GM21529 (cell line): ENCODE results near the gene APOL1.

Experiments
- ATAC-seq: cut with Tn5 transposase; IDR thresholded peaks from one replicate; pipeline ENCODE4 v1.9.1; 2021; ENCODE audit not compliant: unreplicated experiment

APOL1 gene

DNA sequence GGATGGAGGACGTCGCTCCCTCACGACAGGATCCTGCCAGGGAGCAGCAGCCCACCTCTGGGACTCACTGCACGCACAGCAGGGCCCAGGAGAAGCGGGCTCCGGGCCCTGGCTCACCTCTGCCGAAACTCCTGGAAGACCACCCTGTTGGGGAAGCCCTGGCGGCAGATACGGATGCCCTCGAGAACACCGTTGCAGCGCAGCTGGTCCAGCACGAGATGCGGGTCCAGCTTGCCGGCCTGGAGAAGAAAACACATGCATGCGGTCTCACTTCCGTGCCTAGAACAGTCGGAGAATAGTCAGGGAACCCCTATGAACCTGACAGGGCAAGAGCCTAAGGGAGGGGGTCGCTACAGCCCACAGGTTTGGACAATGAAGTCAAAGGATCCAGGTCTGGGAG is 52.9 kb downstream of the APOL1 start:
- ATAC-seq = no peak

DNA sequence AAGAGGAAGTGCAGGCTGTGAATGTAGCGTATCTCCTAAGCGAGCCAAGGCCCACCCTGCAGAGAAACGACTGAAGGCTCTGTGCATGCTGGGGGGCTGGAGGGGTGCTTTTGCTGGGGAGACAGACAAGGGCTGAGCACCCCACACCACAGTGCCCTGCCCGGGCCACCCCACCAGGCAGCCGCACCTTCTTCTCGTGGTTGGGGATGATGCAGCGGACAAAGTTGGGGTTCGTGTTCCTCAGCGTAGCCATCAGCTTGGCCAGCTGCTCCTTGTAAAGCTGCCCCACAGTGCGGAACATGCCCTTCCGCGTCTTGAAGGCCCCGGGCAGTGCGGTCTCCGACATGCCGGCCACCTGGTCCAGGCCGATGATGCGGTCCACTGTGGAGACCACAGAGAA is 53.3 kb downstream of the APOL1 start:
- ATAC-seq = no peak

DNA sequence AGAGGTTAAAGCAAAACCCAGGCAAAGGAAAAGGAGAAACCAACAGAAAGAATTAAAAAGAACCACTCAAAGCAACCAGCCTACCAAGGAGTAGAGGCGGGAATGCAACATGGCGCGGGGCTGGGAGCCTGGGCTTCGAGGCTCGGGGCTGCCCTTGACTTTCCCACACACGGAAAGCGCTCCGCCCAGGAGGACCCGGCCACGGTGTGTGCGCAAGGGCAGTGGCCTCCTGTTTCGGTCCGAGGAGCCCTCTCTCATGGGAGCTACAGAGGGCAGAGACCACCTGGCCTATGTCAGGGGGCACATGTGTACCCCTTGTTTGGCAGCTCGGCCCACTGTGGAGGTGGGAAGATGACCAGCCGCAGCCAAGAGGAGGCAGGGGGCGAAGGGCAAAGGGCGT is 55.9 kb downstream of the APOL1 start:
- ATAC-seq = no peak

- ATAC-seq = no peak
Observed at GRCh38 chr22:36311386-36312085, 58.6 kb downstream of the APOL1 start.

DNA sequence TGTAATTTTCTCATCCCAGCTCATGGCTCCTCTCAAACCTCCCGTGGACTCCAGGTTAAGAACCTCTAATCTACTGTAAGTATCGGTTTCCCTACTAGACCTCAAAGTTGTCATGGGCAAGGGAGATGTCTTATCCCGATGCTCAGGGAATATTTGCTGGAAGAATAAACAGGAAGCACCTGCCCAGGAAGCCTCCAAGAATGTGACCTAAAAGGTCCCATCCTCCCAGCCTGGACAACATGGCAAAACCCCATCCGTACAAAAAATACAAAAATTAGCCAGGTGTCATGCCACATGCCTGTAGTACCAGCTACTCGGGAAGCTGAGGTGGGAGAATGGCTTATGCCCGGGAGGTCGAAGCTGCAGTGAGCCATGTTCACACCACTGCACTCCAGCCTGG is 62.4 kb downstream of the APOL1 start:
- no peak for ATAC-seq

GRCh38 chr22:36316419-36316818 is 63.5 kb downstream of the APOL1 start:
- ATAC-seq = no peak
